Skeletal muscle tissue (tissue), 4 donors: ENCODE results near the gene IER2. TPM values are rescaled to one million over a fixed set of nuclear protein-coding genes. Genes with fewer than 3 reads are reported as not detected.
"Not testable (repeated sequence)": the region's sequence is repeated elsewhere in the genome, so short reads cannot be mapped to it uniquely, and the experiment has no call there.

Source experiments
- H3K27ac ChIP-seq: one replicate; pipeline ENCODE4 v1.7.0; 2013; ENCODE audit warnings: mild to moderate bottlenecking, low read depth, low read length, inconsistent platforms
- H3K27me3 ChIP-seq, 3 donors: one replicate each; pipeline ENCODE4 v1.7.0; 2013; ENCODE audit warnings: low read length in 3 of 3; ENCODE audit not compliant: control insufficient read depth in 3 of 3, insufficient read depth in 3 of 3
- H3K36me3 ChIP-seq, 3 donors: one replicate each; pipeline ENCODE4 v1.7.0; 2013; ENCODE audit warnings: low read length in 3 of 3; ENCODE audit not compliant: control insufficient read depth in 3 of 3, insufficient read depth in 3 of 3
- H3K4me1 ChIP-seq, 3 donors: one replicate each; pipeline ENCODE4 v1.7.0; 2013; ENCODE audit warnings: low read length in 3 of 3, mild to moderate bottlenecking in 3 of 3; ENCODE audit not compliant: control insufficient read depth in 3 of 3, insufficient read depth in 3 of 3
- H3K4me3 ChIP-seq, 3 donors: one replicate each; pipeline ENCODE4 v1.7.0; 2013; ENCODE audit warnings: low read length in 3 of 3
- H3K9ac ChIP-seq, 3 donors: one replicate each; pipeline ENCODE4 v1.7.0; 2013; ENCODE audit warnings: low read length in 3 of 3, mild to moderate bottlenecking in 3 of 3, moderate library complexity in 2 of 3, low read depth in 1 of 3
- H3K9me3 ChIP-seq, 3 donors: one replicate each; pipeline ENCODE4 v1.7.0; 2013; ENCODE audit warnings: low read length in 3 of 3; ENCODE audit not compliant: control insufficient read depth in 3 of 3
- total RNA-seq: library from RNA; depleted of rRNA; stranded (reverse); fragments of >200 nt; gene quantifications from one replicate; pipeline ENCODE4 v1.2.3, GENCODE V29; 2014
- donor health status: Osteomylitis.

Gene IER2
- total RNA-seq, 1 donor from 2014 or later: 23.5 TPM

DNA sequence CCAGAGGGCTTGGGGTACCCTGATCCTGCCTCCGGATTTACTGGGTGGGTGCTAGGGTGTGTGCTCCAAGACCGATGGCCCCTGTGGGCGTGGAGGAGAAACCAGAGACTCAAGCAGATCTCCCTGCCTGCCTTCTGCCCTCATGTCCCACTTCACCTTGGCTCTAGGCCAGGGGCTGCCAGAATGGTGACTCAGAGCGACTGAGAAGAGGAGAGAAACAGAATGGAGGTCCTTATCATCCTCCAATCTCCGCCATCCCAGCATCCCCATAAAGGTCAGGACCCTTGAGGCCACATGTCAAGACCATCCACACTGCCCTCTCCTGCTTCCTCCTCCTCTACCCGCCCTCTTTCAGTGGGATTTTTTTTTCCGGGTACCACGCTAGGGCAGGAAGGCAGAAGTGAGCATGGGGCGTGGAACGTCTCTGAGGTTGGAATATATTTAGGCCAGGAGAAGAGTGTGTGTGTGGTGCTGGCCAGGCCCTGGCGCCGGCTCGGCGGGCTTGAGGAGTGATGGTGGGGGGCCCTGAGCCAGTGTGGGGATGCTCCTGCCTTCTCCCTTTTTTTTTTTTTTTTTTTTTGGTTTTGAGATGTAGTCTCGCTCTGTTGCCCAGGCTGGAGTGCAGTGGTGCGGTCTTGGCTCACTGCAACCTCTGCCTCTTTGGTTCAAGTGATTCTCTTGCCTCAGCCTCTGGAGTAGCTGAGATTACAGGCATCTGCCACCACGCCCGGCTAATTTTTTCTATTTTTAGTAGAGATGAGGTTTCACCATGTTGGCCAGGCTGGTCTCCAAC, 22.3 kb downstream of the IER2 start:
- Histone ChIP-seq H3K9ac (no peak overlapping the region), H3K9me3 (no peaks in the 10 kb centered on the region), H3K36me3 (no peaks in the 10 kb centered on the region), H3K4me3 (peak overlapping the region in 2 of 3 donors; percentile 19 to 22), H3K27me3 (no peaks in the 10 kb centered on the region), H3K4me1 (peaks cover 8 to 14% (median 14%) of the 10 kb centered on the region in 3 donors), H3K27ac (peak overlapping the region; percentile 25)

DNA sequence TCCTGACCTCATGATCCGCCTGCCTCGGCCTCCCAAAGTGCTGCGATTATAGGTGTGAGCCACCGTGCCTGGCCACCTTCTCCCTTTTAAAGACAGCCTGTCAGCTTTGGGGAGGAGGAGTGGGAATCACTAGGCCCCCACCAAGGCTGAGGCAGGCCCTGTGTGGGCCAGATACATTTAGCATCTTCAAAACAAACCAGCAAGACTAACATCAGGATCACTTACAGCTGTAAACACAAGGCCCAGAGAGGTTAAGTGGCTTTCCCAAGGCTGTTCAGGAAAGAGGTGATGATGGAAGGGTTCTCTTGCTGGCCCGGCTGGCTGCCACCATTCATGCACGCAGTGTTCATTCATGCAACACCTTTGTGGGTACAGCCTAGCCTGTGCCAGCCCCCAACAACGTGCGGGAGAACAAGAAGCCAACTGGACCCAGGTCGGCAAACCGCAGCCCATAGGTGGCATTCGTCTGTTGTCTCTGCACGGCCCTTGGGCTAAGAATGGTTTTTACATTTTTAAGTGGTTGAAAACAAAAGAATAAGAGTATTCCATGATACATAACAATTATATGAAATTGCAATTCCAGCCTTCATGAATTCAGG, 23.0 kb downstream of the IER2 start:
- peaks cover 8 to 14% (median 14%) of the 10 kb centered on the region in 3 donors for H3K4me1 ChIP-seq
- H3K36me3 ChIP-seq: no peaks in the 10 kb centered on the region
- no peak overlapping the region for H3K4me3 ChIP-seq
- H3K9me3 ChIP-seq: no peaks in the 10 kb centered on the region
- H3K27me3 ChIP-seq: no peaks in the 10 kb centered on the region
- no peak overlapping the region for H3K27ac ChIP-seq
- H3K9ac ChIP-seq: no peak overlapping the region

DNA sequence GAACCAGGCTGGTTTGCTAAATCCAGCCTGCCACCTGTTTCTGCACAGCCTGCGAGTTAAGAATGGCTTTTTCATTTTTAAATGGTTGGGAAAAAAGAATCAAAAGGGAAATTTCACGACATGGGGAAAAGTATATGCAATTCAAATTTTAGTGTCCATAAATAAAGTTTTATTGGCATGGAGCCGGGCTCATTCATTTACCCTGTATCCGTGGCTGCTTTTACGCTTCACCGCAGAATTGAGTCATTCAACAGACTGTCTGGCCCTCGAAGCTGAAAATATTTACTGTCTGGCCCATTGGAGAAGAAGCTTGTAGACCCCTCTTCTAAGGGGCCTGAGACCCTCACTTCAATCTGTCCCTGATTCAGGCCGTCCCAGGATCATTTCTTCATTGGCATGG, 26.1 kb downstream of the IER2 start:
- Histone ChIP-seq H3K27ac (no peak overlapping the region), H3K9ac (no peak overlapping the region), H3K4me3 (no peak overlapping the region)

DNA sequence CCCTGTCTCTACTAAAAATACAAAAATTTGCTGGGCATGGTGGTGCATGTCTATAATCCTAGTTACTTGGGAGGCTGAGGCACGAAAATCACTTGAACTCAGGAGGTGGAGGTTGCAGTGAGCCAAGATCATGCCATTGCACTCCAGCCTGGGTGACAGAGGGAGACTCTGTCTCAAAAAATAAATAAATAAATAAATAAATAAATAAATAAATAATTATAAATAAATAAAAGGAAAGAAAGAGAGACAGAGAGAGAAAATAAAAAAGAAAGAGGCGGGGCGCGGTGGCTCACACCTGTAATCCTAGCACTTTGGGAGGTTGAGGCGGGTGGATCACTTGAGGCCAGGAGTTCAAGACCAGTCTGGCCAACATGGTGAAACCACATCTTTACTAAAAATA, 27.4 kb downstream of the IER2 start:
- H3K9me3 ChIP-seq, H3K27ac ChIP-seq, H3K27me3 ChIP-seq: not testable (repeated sequence)

More for the DNA sequence above, 26.1 kb downstream of the IER2 start:
- H3K27me3 ChIP-seq: no peaks in the 10 kb centered on the region
- no peaks in the 10 kb centered on the region for H3K9me3 ChIP-seq
- H3K4me1 ChIP-seq: peaks cover 8 to 14% (median 14%) of the 10 kb centered on the region in 3 donors
- H3K36me3 ChIP-seq: no peaks in the 10 kb centered on the region

DNA sequence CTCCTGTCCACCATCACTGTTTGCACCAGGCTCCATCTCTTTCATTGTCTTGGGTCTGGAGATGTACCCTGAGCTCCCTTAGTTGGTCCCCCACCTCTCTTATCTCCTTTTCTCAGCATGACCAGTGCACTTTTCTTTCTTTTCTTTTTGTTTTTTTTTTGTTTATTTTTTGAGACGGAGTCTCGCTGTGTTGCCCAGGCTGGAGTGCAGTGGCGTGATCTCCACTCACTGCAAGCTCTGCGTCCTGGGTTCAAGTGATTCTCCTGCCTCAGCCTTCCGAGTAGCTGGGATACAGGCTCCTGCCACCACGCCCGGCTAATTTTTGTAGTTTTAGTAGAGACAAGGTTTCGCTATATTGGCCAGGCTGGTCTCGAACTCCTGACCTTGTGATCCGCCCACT, 28.1 kb downstream of the IER2 start:
- not testable (repeated sequence) for H3K27ac ChIP-seq, H3K36me3 ChIP-seq, H3K4me3 ChIP-seq, H3K27me3 ChIP-seq, H3K9me3 ChIP-seq, H3K9ac ChIP-seq, H3K4me1 ChIP-seq

More for the DNA sequence above, 27.4 kb downstream of the IER2 start:
- not testable (repeated sequence) for H3K9ac ChIP-seq, H3K36me3 ChIP-seq, H3K4me3 ChIP-seq
- H3K4me1 ChIP-seq: peaks cover 8 to 15% (median 15%) of the 10 kb centered on the region in 3 donors

DNA sequence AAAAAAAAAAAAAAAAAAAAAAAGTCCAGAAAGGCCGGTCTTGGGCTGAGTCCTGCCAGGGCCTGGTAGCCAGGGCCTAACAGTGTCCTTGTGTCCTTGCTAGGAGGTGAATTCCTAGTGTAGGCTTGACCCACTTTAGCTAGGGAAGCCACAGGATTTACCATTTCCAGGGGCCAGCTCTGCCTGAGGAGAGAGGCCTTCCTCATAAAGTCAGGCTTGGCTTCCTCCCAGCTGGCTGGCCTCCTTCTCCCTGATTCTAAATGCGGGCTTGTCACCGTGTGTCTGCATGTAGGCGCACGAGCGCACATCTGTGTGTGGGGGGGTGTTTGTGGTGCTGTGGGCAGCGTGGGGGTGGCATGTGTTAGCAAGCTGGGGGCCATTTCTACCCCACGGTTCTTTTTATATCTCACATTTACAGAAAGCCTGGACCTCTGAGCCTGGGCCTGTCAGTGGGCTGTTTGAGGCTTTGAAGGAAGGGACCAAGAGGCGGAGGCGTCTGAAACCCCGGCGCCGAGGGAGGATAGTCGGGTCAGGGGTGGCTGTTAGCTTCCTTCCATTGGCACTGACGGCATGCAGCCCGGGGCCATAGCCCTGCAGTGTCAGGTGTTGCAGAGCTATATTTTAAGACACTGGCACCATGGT, 31.7 kb downstream of the IER2 start:
- H3K9ac ChIP-seq: peak overlapping the region; percentile 13 to 64 (median 62)

DNA sequence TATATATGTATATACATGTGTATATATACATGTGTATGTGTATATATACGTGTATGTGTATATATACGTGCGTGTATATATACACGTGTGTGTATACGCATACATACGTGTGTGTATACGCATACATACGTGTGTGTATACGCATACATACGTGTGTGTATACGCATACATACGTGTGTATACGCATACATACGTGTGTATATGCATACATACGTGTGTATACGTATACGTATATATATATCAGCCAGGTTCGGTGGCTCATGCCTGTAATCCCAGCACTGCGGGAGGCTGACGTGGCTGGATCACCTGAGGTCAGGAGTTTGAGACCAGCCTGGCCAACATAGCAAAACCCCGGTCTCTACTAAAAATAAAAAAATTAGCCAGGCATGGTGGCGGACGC, 34.7 kb downstream of the IER2 start:
- H3K9ac ChIP-seq, H3K27ac ChIP-seq: not testable (repeated sequence)

More for the DNA sequence above, 31.7 kb downstream of the IER2 start:
- H3K4me1 ChIP-seq: peaks cover 7 to 8% (median 8%) of the 10 kb centered on the region in 3 donors
- no peaks in the 10 kb centered on the region for H3K9me3 ChIP-seq
- no peaks in the 10 kb centered on the region for H3K36me3 ChIP-seq
- peak overlapping the region; percentile 52 for H3K27ac ChIP-seq
- H3K27me3 ChIP-seq: no peaks in the 10 kb centered on the region
- peak overlapping the region in 1 of 3 donors; percentile 35 for H3K4me3 ChIP-seq

DNA sequence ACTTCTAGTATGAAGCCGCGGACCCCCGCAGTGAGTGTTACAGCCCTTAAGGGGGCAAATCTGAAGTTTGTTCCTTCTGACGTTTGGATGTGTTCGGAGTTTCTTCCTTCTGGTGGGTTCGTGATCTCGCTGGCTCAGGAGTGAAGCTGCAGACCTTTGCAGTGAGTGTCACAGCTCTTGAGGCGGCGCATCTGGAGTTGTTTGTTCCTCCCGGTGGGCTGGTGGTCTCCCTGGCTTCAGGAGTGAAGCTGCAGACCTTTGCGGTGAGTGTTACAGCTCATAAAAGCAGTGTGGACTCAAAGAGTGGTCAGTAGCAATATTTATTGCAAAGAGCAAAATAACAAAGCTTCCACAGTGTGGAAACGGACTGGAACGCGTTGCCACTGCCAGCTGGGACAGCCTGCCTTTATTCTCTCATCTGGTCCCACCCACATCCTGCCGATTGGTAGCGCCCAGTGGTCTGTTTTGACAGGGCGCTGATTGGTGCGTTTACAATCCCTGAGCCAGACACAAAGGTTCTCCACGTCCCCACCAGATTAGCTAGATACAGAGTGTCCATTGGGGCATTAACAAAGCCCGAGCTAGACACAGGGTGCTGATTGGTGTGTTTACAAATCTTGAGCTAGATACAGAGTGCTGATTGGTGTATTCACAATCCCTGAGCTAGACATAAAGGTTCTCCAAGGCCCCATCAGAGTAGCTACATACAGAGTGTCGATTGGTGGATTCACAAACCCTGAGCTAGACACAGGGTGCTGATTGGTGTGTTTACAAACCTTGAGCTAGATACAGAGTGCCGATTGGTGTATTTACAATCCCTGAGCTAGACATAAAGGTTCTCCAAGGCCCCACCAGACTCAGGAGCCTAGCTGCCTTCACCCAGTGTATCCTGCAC, 35.8 kb downstream of the IER2 start:
- H3K9me3 ChIP-seq: not testable (repeated sequence)

More for the DNA sequence above, 34.7 kb downstream of the IER2 start:
- not testable (repeated sequence) for H3K4me1 ChIP-seq, H3K4me3 ChIP-seq, H3K9me3 ChIP-seq, H3K36me3 ChIP-seq, H3K27me3 ChIP-seq

DNA sequence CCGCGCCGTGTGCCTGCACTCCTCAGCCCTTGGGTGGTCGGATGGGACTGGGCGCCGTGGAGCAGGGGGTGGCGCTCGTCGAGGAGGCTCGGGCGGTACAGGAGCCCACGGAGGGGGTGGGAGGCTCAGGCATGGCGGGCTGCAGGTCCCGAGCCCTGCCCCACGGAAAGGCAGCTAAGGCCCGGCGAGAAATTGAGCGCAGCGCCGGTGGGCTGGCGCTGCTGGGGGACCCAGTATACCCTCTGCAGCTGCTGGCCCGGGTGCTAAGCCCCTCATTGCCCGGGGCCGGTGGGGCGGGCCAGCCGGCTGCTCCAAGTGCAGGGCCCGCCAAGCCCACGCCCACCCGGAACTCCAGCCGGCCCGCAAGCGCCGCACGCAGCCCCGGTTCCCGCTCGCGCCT, 36.5 kb downstream of the IER2 start:
- H3K36me3 ChIP-seq, H3K4me3 ChIP-seq, H3K9me3 ChIP-seq, H3K4me1 ChIP-seq, H3K27me3 ChIP-seq, H3K27ac ChIP-seq, H3K9ac ChIP-seq: not testable (repeated sequence)

More for the DNA sequence above, 35.8 kb downstream of the IER2 start:
- not testable (repeated sequence) for H3K4me3 ChIP-seq, H3K9ac ChIP-seq, H3K4me1 ChIP-seq, H3K27ac ChIP-seq, H3K36me3 ChIP-seq, H3K27me3 ChIP-seq
